ENCODE data around the gene CD300LB. TPM values are rescaled to one million over a fixed set of nuclear protein-coding genes. Genes with fewer than 3 reads are reported as not detected.

CD300LB gene
- total RNA-seq, 2 donors from 2014 or later, result 0.12 to 0.25 TPM

GRCh38 chr17:74554909-74555308 lies 23.6 kb upstream of the CD300LB start:
- no peak for ATAC-seq
- no peak for DNase-seq
- intact Hi-C loops (cut with DNase I, micrococcal nuclease), result no loop called here

GRCh38 chr17:74552037-74552436 lies 20.8 kb upstream of the CD300LB start:
- ATAC-seq (no peak), DNase-seq (no peak)
- intact Hi-C loops (cut with DNase I, micrococcal nuclease), result no loop called here

- DNase-seq (no peak), ATAC-seq (no peak)
- intact Hi-C loops (cut with DNase I, micrococcal nuclease), result no loop called here
These were observed 19.3 kb upstream of the CD300LB start for GRCh38 chr17:74550602-74551001.

GRCh38 chr17:74549343-74549742 lies 18.1 kb upstream of the CD300LB start:
- ATAC-seq (no peak), DNase-seq (no peak)
- intact Hi-C loops (cut with DNase I, micrococcal nuclease), result no loop called here

GRCh38 chr17:74547736-74548135 lies 16.5 kb upstream of the CD300LB start:
- DNase-seq (no peak), ATAC-seq (no peak)
- intact Hi-C loops (cut with DNase I, micrococcal nuclease), result no loop called here

GRCh38 chr17:74547264-74547663 lies 16.0 kb upstream of the CD300LB start:
- ATAC-seq, result no peak
- intact Hi-C loops (cut with DNase I, micrococcal nuclease), result no loop called here
- DNase-seq, result no peak

- DNase-seq, result no peak
- intact Hi-C loops (cut with DNase I, micrococcal nuclease), result no loop called here
- ATAC-seq, result no peak
These were observed 15.3 kb upstream of the CD300LB start for GRCh38 chr17:74546586-74546985.

- intact Hi-C loops (cut with DNase I, micrococcal nuclease), result no loop called here
- DNase-seq, result no peak
- ATAC-seq, result peak; percentile 41
These were observed 14.6 kb upstream of the CD300LB start, which contains the start of gene CD300C for GRCh38 chr17:74545843-74546230. CD300C (minus strand) TSS chr17:74546115; CDS start chr17:74545782, 333 bp downstream.

- intact Hi-C loops (cut with DNase I, micrococcal nuclease), result no loop called here
- DNase-seq, result no peak
- no peak for ATAC-seq
These were observed 13.9 kb upstream of the CD300LB start for GRCh38 chr17:74544991-74545842.

GRCh38 chr17:74543891-74544760 lies 12.9 kb upstream of the CD300LB start:
- ATAC-seq (no peak), DNase-seq (no peak)
- intact Hi-C loops (cut with DNase I, micrococcal nuclease), result no loop called here

- no peak for ATAC-seq
- intact Hi-C loops (cut with DNase I, micrococcal nuclease), result no loop called here
- no peak for DNase-seq
These were observed 12.1 kb upstream of the CD300LB start for GRCh38 chr17:74543406-74543805.

- ATAC-seq (no peak), DNase-seq (no peak)
- intact Hi-C loops (cut with DNase I, micrococcal nuclease), result no loop called here
These were observed 11.6 kb upstream of the CD300LB start for GRCh38 chr17:74542727-74543383.

- intact Hi-C loops (cut with DNase I, micrococcal nuclease), result no loop called here
- ATAC-seq, result no peak
- no peak for DNase-seq
These were observed 10.9 kb upstream of the CD300LB start for GRCh38 chr17:74542166-74542565.

GRCh38 chr17:74541176-74542111 lies 10.2 kb upstream of the CD300LB start:
- intact Hi-C loops (cut with DNase I, micrococcal nuclease), result no loop called here
- DNase-seq (no peak), ATAC-seq (no peak)

GRCh38 chr17:74539281-74539820 lies 8.1 kb upstream of the CD300LB start:
- no peak for DNase-seq
- ATAC-seq, result no peak
- intact Hi-C loops (cut with DNase I, micrococcal nuclease), result no loop called here

GRCh38 chr17:74536890-74537289 lies 5.6 kb upstream of the CD300LB start:
- DNase-seq (no peak), ATAC-seq (no peak)
- intact Hi-C loops (cut with DNase I, micrococcal nuclease), result no loop called here

- intact Hi-C loops (cut with DNase I, micrococcal nuclease), result no loop called here
- DNase-seq (peak; percentile 34 to 38), ATAC-seq (peak; percentile 16)
These were observed 840 bp upstream of the CD300LB start for GRCh38 chr17:74532115-74532514.

GRCh38 chr17:74530831-74531150 lies 484 bp downstream of the CD300LB start:
- intact Hi-C loops (cut with DNase I, micrococcal nuclease), result no loop called here
- no peak for DNase-seq
- ATAC-seq, result no peak

Measured in left colon (tissue), 2 donors.